ENCODE results near the gene PHACTR1.

DNA sequence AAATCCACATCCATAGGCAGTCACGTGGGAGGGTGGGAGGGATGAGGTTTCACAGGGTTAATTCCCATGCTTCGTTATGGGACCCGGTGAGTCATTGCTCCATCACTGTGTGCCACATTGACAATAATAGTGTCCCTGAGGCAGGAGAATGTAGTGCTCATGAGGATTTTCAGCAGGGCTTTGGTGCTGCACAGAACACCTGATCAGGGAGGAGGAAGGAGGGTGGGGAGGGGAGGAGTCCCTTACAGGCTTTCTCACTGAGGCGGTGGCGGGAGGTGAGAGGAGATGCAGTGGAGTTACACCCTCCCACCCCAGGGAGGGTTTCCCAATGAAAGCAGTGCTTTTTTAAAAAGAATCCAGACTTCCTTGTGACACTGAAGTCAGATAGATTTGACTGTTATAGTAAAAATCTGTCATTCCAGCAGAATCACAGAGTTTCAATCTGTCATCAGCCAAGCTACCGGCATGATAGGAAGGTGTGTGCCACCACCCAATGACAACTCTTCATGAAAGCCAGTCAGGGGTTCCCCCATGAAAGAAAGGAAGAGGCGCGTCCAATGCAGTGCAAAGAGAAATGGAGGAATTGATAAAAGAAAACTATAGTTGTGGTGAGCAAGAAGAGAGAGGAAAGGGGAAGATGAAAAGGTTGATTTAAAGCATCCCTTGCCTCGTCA, 467.0 kb downstream of the PHACTR1 start:
- TF ChIP-seq, protein P1, sequence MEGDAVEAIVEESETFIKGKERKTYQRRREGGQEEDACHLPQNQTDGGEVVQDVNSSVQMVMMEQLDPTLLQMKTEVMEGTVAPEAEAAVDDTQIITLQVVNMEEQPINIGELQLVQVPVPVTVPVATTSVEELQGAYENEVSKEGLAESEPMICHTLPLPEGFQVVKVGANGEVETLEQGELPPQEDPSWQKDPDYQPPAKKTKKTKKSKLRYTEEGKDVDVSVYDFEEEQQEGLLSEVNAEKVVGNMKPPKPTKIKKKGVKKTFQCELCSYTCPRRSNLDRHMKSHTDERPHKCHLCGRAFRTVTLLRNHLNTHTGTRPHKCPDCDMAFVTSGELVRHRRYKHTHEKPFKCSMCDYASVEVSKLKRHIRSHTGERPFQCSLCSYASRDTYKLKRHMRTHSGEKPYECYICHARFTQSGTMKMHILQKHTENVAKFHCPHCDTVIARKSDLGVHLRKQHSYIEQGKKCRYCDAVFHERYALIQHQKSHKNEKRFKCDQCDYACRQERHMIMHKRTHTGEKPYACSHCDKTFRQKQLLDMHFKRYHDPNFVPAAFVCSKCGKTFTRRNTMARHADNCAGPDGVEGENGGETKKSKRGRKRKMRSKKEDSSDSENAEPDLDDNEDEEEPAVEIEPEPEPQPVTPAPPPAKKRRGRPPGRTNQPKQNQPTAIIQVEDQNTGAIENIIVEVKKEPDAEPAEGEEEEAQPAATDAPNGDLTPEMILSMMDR (IDR thresholded peaks at IDR 0.05; ENCODE audit: insufficient read depth, low read depth, low read length): no peak
- TF ChIP-seq EZH2 (IDR thresholded peaks at IDR 0.05; ENCODE audit: insufficient read depth, low read length): no peak

Data from astrocyte (in vitro differentiated cells and primary cell).